Hepatocyte (in vitro differentiated cells): Measurements from ENCODE around the gene WDFY2. TPM values are rescaled to one million over a fixed set of nuclear protein-coding genes. Genes with fewer than 3 reads are reported as not detected.

ENCODE experiments used
- DNase-seq: peaks from one replicate; pipeline ENCODE4 v3.0.0-alpha.2; 2016; ENCODE audit warnings: low spot score
- H2AFZ ChIP-seq: fragments of 200-600 bp; sonication (generic); 2 replicates; pipeline ENCODE4 v1.6.0; 2016; ENCODE audit warnings: antibody characterized with exemption, mild to moderate bottlenecking
- H3K27ac ChIP-seq: fragments of 200-600 bp; sonication (generic); 2 replicates; pipeline ENCODE4 v1.5.1; 2016; ENCODE audit warnings: mild to moderate bottlenecking
- H3K27me3 ChIP-seq: fragments of 200-600 bp; sonication (generic); 2 replicates; pipeline ENCODE4 v1.6.1; 2016
- H3K36me3 ChIP-seq: fragments of 200-600 bp; sonication (generic); replicated peaks from 2 replicates; pipeline ENCODE4 v1.5.1; 2016; ENCODE audit warnings: low read depth; ENCODE audit not compliant: insufficient read depth
- H3K4me1 ChIP-seq: fragments of 200-600 bp; sonication (generic); 2 replicates; pipeline ENCODE4 v1.5.1; 2016; ENCODE audit warnings: mild to moderate bottlenecking, moderate library complexity; ENCODE audit not compliant: insufficient read depth
- H3K4me2 ChIP-seq: fragments of 200-600 bp; sonication (generic); 2 replicates; pipeline ENCODE4 v1.6.0; 2016
- H3K4me3 ChIP-seq: fragments of 200-600 bp; sonication (generic); 2 replicates; pipeline ENCODE4 v1.5.1; 2016; ENCODE audit warnings: mild to moderate bottlenecking
- H3K79me2 ChIP-seq: fragments of 200-600 bp; sonication (generic); 2 replicates; pipeline ENCODE4 v1.6.0; 2017; ENCODE audit warnings: mild to moderate bottlenecking
- H3K9me2 ChIP-seq: fragments of 200-600 bp; sonication (generic); replicated peaks from 2 replicates; pipeline ENCODE4 v1.6.0; 2017; ENCODE audit warnings: mild to moderate bottlenecking; ENCODE audit not compliant: insufficient read depth
- H3K9me3 ChIP-seq: fragments of 200-600 bp; sonication (generic); 2 replicates; pipeline ENCODE4 v1.5.1; 2016; ENCODE audit warnings: low read depth, mild to moderate bottlenecking
- H4K20me1 ChIP-seq: fragments of 200-600 bp; sonication (generic); 2 replicates; pipeline ENCODE4 v1.6.0; 2016; ENCODE audit warnings: mild to moderate bottlenecking; ENCODE audit not compliant: insufficient read depth, poor library complexity, severe bottlenecking
- EZH2 ChIP-seq: fragments of 200-600 bp; sonication (generic); IDR thresholded peaks from 2 replicates; pipeline ENCODE4 v1.6.1; 2016; ENCODE audit warnings: antibody characterized with exemption, mild to moderate bottlenecking, borderline replicate concordance
- EZH2phosphoT487 ChIP-seq: fragments of 200-600 bp; sonication (generic); IDR thresholded peaks from one replicate; pipeline ENCODE4 v1.6.1; 2018; ENCODE audit warnings: antibody characterized with exemption, mild to moderate bottlenecking, low read depth, moderate library complexity; ENCODE audit not compliant: unreplicated experiment, severe bottlenecking
- whole genome bisulfite sequencing: methylation state at CpG from one replicate; pipeline ENCODE4 v1.1.6; 2016; ENCODE audit warnings: low lambda C conversion rate; ENCODE audit errors: missing lambda C conversion rate; 5-methylcytosine and 5-hydroxymethylcytosine counted together
- polyA plus RNA-seq: library from polyadenylated mRNA; unstranded; fragments of >200 nt; fragmentation: Nextera tagmentation; extraction: Ambion mirVana; gene quantifications from 2 replicates; pipeline ENCODE4 v1.2.1, GENCODE V29; 2016
- total RNA-seq: library from RNA; depleted of rRNA; stranded (reverse); fragments of >200 nt; gene quantifications from 2 replicates; pipeline ENCODE4 v1.2.3, GENCODE V29; 2014
- TF ChIP-seq, protein P1 (sequence below): fragments of 200-600 bp; sonication (generic); IDR thresholded peaks from 2 replicates; pipeline ENCODE4 v1.5.1; 2016; ENCODE audit warnings: antibody characterized with exemption, mild to moderate bottlenecking; ENCODE audit not compliant: poor library complexity

Gene WDFY2
- total and polyA plus RNA-seq, 2 experiments from 2014 or later = 9.0 to 9.1 TPM

DNA sequence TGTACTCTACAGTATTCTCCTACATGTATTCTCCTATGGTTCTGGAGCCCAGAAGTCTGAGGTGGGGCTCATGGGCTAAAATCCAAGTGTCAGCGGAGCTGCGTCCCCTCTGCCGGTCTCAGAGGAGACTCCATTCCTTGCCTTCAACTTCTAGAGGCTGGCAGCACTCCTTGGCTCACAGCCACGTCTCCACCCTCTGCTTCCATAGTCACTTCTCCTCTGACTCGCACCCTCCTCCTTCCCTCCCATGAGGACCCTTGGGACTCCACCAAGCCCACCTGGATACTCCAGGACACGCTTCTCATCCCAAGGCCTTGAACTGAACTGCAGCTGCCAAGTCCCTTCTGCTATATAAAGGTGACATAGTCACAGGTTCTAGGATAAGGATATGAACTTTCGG, 191.9 kb downstream of the WDFY2 start:
- no peak overlapping the region for H3K4me3 ChIP-seq
- no peak overlapping the region for H3K4me2 ChIP-seq
- DNase-seq = no peak
- no peaks in the 10 kb centered on the region for H3K27me3 ChIP-seq
- no peaks in the 10 kb centered on the region for H3K9me3 ChIP-seq
- no peak overlapping the region for H3K27ac ChIP-seq
- H3K9me2 ChIP-seq = no peaks in the 10 kb centered on the region
- no peak for TF ChIP-seq EZH2phosphoT487
- TF ChIP-seq, protein P1, sequence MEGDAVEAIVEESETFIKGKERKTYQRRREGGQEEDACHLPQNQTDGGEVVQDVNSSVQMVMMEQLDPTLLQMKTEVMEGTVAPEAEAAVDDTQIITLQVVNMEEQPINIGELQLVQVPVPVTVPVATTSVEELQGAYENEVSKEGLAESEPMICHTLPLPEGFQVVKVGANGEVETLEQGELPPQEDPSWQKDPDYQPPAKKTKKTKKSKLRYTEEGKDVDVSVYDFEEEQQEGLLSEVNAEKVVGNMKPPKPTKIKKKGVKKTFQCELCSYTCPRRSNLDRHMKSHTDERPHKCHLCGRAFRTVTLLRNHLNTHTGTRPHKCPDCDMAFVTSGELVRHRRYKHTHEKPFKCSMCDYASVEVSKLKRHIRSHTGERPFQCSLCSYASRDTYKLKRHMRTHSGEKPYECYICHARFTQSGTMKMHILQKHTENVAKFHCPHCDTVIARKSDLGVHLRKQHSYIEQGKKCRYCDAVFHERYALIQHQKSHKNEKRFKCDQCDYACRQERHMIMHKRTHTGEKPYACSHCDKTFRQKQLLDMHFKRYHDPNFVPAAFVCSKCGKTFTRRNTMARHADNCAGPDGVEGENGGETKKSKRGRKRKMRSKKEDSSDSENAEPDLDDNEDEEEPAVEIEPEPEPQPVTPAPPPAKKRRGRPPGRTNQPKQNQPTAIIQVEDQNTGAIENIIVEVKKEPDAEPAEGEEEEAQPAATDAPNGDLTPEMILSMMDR = no peak
- no peak for TF ChIP-seq EZH2
- no peaks in the 10 kb centered on the region for H3K4me1 ChIP-seq
- WGBS = 85% methylated on average over 7 of the region's 7 CpGs
- H3K79me2 ChIP-seq = no peaks in the 10 kb centered on the region
- H3K36me3 ChIP-seq = no peaks in the 10 kb centered on the region
- H4K20me1 ChIP-seq = no peaks in the 10 kb centered on the region
- no peak overlapping the region for H2AFZ ChIP-seq

DNA sequence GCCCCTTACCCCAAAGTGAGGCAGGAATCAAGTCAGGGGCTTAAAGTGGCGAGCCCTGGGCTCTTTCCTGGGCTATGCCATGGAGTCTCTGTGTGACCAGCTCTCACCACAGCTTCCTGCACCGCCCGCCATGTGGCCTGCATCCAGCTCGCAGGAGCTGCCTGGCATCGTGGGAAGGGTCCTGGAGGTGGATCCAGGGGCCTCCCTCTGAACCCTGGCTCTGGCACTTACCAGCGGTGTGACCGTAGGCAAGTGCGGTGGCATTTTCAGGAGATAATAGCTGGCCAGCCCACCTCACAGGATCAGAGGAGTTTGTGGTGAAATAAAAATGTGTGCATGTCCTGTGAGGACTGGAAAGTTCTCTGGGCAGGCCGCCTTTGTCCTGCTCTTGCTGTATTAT, 193.7 kb downstream of the WDFY2 start:
- H3K4me1 ChIP-seq = no peaks in the 10 kb centered on the region
- no peaks in the 10 kb centered on the region for H3K79me2 ChIP-seq
- no peaks in the 10 kb centered on the region for H3K9me2 ChIP-seq
- WGBS = 95% methylated on average over 9 of the region's 9 CpGs
- no peak overlapping the region for H3K27ac ChIP-seq
- H3K9me3 ChIP-seq = no peaks in the 10 kb centered on the region
- no peaks in the 10 kb centered on the region for H3K27me3 ChIP-seq
- H3K36me3 ChIP-seq = no peaks in the 10 kb centered on the region
- H3K4me2 ChIP-seq = no peak overlapping the region
- DNase-seq = no peak
- H3K4me3 ChIP-seq = no peak overlapping the region
- H2AFZ ChIP-seq = no peak overlapping the region
- TF ChIP-seq, protein P1 = no peak
- no peak for TF ChIP-seq EZH2
- TF ChIP-seq EZH2phosphoT487 = no peak
- H4K20me1 ChIP-seq = no peaks in the 10 kb centered on the region

DNA sequence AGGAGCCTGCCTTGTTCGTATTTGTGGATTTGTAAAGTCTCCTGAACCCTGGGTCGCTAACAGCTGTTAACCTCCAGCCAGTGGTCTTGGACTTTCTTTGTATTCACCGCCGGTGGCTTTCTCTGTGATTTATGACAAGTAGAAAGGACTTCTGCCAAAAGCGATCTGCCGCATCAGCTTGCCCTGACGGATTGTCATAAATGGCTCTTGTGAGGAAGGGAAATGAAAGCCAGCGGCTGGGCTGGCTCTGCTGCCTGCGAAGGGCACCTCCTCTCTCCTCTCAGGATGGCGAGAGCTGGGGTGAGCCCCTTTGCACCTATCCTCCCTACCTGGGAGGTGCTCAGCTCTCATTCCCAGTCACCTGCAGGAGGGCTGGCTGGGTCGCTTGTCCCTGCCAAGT, 194.1 kb downstream of the WDFY2 start:
- Histone ChIP-seq H3K4me2 (no peak overlapping the region), H3K4me1 (no peaks in the 10 kb centered on the region), H4K20me1 (no peaks in the 10 kb centered on the region), H3K27ac (no peak overlapping the region), H2AFZ (no peak overlapping the region), H3K9me3 (no peaks in the 10 kb centered on the region), H3K79me2 (no peaks in the 10 kb centered on the region), H3K9me2 (no peaks in the 10 kb centered on the region), H3K36me3 (no peaks in the 10 kb centered on the region), H3K27me3 (no peaks in the 10 kb centered on the region), H3K4me3 (no peak overlapping the region)
- TF ChIP-seq EZH2phosphoT487 = no peak
- TF ChIP-seq, protein P1 = no peak
- TF ChIP-seq EZH2 = no peak
- WGBS = 87% methylated on average over 11 of the region's 11 CpGs
- no peak for DNase-seq

DNA sequence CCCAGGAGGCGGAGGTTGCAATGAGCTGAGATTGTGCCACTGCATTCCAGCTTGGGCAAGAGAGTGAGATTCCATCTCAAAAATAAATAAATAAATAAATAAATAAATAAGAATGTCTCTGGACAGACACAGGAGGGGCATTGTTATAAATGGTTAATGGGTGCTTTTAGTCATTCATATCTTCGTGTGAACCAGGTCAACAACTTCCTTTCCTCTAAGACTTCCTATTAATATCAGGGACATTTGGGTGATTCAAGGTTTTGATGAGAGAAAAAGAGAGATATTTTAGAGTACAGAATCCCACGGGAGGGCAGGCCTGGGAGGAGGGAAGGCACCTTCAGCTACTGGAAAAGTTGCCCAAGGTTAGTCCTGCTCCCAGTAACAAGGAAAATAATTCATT, 195.8 kb downstream of the WDFY2 start:
- Histone ChIP-seq H4K20me1 (no peaks in the 10 kb centered on the region), H3K4me2 (no peak overlapping the region), H3K4me3 (no peak overlapping the region), H3K4me1 (no peaks in the 10 kb centered on the region), H3K9me3 (no peaks in the 10 kb centered on the region), H3K27ac (no peak overlapping the region), H3K79me2 (no peaks in the 10 kb centered on the region), H3K36me3 (no peaks in the 10 kb centered on the region), H3K9me2 (no peaks in the 10 kb centered on the region), H2AFZ (no peak overlapping the region), H3K27me3 (no peaks in the 10 kb centered on the region)
- DNase-seq = no peak
- WGBS = 96% methylated on average over 3 of the region's 3 CpGs
- TF ChIP-seq EZH2phosphoT487 = no peak
- TF ChIP-seq, protein P1 = no peak
- no peak for TF ChIP-seq EZH2
